Epithelial cell of prostate (primary cell): ENCODE results near the gene CTNNBL1.

Experiments used
- DNase-seq: peaks from one replicate; pipeline ENCODE4 v3.0.0-alpha.2; 2011; ENCODE audit warnings: low read depth, low spot score
- H3K27ac ChIP-seq: fragments of 450-650 bp; 2 replicates; pipeline ENCODE4 v1.5.1; 2017; ENCODE audit warnings: mild to moderate bottlenecking

CTNNBL1 gene

DNA sequence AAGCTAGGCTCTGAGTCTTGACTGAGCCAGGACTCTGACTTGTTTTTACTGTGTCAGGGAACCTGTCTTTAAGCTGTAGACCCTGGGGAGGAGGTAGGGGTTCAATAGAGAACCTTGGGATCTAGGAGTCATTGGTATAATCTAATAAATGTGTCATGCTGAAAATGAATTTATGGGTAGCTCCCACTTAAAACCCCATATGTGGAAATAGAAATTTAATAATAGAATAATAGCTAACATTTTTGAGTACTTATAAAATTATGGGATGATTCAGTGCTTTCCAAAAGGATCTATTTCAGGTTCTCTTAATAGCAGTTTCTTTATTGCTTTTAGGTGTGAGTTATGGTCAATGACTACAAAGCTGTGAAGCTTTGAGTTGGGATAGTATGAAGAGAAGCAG lies 41.7 kb downstream of the CTNNBL1 start:
- no peak overlapping the region for H3K27ac ChIP-seq
- DNase-seq: no peak

DNA sequence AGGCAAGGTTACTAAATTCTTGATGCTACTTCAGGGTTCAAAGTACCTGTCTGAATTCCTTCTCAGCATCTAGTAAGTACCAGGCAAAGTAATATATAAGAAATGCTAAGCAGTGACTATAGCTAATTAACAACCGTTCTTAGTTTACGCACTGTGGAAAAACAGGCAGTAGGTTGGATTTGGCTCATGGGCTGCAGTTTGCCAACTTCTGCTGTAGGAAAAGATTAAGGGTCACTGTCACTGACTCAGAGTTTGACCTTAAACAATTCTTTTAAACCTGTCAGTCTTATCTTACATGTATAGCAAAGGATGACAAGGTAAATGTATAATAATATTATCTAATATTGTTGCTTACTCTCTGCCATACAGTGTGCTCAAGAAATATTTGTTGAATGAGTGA lies 42.3 kb downstream of the CTNNBL1 start:
- DNase-seq: no peak
- no peak overlapping the region for H3K27ac ChIP-seq

DNA sequence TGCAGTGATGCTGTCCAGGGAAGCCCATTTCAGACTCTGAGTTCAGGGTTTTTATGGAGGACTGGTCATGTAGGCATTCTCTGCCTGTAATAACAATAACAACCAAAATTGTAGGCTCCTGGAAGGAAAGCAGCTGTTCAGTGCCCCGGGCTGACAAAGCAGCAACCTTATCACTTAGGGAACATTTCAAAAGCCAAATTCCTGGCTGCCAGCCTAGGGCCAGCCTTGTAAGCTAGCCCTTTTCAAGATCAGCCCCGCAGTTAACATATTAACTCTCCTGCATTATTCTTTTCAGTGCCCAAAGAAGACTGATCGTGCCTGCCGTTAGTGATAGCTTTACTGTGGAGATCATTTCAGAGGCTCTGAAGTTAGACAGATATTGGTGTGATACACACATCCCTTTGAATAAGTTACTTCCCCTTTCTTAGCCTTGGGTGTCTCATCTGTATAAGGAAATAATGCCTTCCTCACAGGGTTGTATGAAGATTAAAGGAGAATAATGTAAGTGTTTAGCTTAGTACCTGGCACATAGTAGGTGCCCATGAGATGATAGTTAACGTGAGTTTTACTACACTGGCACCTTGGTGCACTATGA lies 44.1 kb downstream of the CTNNBL1 start:
- no peak overlapping the region for H3K27ac ChIP-seq
- DNase-seq: no peak

DNA sequence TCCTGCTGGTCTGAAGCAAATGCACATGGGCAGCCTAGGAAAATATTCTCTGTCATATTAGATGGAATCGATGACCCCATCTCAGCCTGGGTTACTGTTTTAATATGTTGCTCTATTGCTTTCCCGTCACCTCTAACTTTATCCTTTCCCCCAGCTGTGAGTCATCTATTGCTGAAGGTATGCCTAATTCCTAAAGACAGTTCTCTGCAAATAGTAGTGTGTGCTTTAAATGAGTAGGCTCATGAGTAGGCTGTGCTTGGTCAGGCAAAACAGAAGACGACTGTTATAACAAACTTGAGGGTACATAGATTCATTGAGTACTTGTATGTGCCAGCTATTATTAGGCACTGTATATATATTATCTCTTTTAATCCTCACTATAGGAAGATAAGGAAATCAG lies 47.2 kb downstream of the CTNNBL1 start:
- DNase-seq: peak; percentile 5
- H3K27ac ChIP-seq: no peak overlapping the region

DNA sequence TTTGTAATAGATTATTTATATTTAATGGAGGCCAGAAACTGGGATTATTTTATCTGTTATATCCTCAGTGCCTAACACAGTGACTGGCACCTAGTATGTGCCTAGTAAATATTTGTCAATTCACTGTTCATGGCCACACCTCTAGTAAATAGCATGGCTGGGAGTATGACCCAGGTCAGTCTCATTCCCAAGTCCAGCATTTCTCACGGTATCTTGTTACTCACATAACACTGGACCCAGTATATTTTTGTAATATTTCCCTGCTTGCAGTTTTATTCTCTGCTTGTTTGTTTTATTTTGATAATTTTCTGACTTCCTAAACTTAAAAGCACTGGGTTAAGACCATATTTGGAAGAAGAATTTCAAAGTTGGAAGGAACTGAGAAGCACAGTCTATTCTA lies 47.7 kb downstream of the CTNNBL1 start:
- no peak overlapping the region for H3K27ac ChIP-seq
- DNase-seq: no peak

DNA sequence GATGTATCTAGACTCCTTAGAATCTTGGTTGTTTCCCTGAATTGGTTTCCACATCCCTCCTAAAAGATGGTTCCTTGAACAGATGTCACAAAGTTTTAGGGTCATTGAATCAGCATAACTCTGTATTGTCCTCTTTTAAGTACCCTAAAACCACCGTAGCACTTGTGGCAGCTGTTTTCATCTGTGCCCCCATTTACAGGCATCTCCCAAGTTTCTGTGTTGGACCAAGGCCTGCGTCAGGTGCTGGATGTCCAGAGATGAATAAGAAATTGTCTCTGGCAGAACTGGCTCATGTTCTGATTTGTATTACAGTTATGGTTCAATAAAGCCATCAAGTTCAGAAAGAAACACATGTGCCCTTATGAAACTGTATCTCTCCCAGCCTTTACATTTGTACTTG lies 48.3 kb downstream of the CTNNBL1 start:
- DNase-seq: no peak
- H3K27ac ChIP-seq: no peak overlapping the region

DNA sequence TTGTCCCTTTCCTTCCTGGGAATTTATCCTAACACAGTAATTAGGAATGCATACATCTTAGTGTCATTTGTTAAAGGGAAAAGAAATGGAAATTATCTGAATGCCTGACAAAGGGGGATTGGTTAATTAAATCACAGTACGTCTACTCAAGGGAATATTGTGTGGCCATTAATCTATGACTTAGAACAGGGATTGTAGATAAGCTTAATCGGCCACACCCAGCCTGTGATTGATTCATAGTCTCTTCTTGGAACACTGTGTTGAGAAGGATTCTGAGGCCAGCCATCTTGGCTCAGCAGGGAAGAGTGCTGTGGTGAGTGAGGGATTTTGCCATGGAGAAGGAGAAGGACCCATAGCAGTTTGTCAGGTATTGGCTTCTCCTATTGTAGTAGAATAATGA lies 50.5 kb downstream of the CTNNBL1 start:
- no peak for DNase-seq
- no peak overlapping the region for H3K27ac ChIP-seq

DNA sequence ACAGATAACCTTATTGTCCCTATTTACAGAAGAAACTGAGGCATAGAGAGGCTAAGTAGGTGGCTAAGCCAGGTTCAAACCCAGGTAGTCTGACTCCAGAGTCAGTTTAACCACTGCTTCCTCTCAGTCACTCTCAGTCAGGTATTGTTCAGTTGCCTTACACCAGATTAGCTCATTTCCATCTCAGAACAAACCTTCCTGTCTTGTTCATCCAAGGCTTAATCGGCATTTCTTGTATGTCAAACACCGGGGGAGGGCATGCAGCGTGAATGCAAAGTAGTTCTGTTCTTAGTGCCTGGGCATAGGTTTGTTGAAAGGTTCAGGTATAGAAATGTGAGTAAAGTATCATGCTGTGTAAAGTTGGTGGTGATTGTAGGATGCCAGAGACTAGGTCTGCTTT lies 51.7 kb downstream of the CTNNBL1 start:
- H3K27ac ChIP-seq: no peak overlapping the region
- no peak for DNase-seq

DNA sequence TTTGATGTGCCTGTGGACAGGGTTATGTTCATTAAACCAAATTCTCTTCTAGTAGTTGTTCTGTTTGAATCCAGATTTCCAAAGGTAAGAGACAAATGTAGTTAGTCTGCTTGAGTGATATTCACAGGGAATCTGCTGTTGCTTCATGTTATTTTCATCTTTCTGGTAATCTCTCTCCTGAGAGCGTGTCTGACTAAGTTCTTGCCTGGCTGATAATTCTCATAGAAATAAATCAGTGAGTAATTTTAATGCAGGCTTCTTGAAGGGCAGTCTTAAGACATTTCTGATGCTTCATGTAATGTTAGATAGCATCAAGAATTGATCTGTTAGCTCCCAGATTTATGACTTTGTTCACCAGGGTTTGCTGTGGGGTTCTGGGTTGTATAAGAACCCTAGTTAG lies 54.2 kb downstream of the CTNNBL1 start:
- DNase-seq: no peak
- H3K27ac ChIP-seq: no peak overlapping the region

DNA sequence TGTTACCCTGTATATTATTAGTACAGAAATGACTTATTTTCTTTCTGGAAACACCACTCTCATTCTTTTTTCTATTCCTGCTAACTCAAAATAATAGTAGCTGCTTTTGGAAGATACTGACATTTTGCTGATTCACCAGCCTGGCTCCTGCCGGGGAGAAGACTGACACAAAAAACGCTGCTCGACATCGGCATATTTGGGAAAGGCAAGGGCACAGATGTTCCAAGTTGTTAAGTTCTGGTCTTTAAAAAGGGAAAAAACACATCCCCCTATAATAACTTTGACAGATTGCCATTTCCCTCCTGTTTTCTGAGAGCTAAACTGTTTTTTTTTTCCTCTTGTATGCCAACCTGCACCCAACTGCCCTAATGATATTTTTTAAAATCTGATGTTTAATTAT lies 55.4 kb downstream of the CTNNBL1 start:
- DNase-seq: no peak
- no peak overlapping the region for H3K27ac ChIP-seq

DNA sequence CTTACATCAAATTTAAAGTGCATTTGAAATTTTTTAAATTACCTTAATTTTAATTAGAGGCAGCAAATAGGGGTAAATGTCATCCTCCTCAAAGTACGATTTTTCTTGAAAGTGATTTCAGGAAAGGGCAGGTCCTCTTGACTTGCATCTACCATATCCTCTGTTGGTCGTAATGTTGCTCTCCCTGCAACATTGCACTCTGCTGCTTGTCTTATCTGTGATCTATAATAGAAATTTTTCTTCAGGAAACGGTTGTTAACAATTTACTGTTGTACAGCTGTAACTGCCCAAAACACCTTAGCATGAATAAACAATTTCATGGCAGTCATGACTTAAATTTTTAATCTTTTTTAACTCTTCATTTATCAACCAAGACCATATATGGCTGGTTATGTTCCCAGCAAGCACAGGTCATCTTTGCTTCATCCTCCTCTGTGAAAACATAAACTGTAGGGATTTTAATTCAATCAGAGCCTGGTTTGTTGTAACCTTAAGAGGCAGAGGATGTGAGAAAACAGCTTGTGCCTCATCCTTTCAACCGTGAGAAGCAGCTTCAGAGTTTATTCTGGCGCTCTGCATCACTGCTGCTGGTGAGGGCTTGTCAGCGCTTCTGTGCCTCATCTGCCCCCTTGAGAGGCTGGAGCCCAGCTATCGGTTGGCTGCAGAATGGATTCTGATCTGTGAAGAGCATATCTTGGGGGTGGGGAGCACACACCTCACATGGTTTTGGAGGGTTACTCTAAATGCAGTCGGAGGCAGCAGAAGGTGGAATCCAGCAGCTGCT lies 56.0 kb downstream of the CTNNBL1 start:
- DNase-seq: no peak
- H3K27ac ChIP-seq: no peak overlapping the region

DNA sequence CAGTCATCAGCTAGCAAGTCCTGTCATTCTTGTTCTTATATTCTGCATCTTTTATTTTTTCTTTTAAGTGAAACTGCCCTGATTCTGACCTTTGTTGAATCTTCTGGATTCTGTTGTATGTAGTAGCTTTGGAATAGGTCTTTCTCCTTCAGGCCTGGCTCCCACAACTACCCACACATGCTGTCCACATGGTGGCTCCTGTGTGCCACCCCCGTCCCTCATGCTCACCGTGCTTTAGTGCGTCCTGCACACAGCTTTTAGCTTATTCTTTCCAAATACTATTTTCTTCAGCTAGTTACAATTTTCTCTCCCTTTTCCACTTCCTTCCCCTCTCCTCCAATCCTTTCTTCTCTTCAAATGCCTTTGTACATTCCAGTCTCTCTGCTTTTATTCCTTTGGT lies 61.8 kb downstream of the CTNNBL1 start:
- no peak overlapping the region for H3K27ac ChIP-seq
- no peak for DNase-seq

DNA sequence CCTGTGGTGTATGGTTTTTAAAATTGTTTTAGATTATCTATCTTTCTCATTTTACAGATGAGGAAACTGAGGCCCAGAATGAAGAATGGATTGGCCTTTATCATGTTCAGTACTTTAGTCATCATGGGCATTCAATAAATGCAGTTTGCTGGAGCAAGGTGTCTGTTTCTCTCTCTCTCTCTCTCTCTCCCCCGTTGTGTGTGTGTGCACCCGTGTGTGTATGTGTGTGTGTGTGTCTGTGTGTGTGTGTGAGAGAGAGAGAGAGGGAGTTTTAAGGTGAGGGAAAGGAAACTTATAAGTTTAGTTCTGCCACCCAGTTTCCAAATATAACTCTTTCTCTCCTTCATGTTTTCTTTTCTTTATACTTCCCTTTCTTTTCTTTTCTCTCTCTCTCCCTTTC lies 62.4 kb downstream of the CTNNBL1 start:
- DNase-seq: no peak

DNA sequence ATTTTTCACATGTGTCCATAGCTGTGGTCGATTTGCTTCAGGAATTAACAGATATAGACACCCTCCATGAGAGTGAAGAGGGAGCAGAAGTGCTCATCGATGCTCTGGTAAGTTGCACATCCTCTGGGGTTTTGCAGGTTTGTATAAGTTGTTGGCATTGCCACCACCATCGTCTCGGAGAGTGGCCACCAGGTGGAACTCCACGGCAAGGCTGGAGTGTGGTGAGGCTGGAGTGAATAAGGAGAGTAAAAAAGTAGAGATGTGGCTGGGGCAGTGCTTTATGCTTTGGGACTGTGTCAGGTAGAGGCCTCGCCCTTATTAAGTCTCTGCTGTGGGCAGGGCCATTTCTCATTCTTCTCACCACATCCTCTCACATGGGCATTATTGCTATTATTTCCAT lies 63.7 kb downstream of the CTNNBL1 start:
- no peak overlapping the region for H3K27ac ChIP-seq
- no peak for DNase-seq

More for the DNA sequence above, 62.4 kb downstream of the CTNNBL1 start:
- H3K27ac ChIP-seq: no peak overlapping the region

DNA sequence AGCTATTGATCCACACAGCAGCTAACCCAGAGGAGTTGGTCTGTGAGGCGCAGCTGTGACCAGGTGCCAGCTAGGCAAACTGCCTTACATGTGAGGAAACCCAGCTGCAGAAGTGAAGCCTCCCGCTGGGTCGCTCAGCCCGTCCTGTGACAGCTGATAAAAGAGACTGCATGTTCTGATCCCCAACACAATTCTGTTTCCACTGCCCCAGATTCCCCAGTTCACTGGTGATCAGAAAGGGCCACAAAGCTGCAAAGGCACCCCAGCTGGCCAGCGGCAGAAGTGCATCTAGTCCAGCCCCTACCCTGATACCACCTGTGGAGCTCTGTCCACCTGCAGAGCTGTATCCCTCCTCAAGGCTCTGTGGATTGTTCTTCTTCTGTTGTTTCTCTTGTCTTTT lies 64.5 kb downstream of the CTNNBL1 start:
- no peak for DNase-seq
- H3K27ac ChIP-seq: no peak overlapping the region

DNA sequence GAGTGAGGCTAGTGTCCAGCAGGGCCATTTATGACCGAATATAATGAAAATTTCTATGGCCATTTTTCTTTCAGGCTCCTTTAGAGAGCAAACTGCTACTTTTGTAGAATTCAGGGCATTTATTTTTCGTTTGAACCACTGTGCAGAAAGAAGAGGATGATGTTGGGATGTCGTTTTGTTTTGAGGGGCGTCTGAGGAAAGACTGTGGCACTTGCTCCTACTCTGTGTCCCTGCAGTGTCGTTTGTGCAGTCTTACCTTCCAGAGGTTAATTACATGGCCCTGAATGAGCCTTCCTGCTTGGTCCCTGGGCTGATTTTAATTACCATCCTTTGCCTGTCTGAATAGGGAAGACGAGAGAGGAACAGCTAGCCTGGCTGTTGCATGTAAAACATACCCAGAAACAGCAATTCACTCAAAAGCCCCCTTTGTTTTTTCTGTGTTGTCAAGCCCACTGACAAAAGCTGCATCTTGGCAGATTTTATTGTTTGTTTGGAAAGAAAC lies 65.3 kb downstream of the CTNNBL1 start:
- DNase-seq: no peak
- no peak overlapping the region for H3K27ac ChIP-seq

DNA sequence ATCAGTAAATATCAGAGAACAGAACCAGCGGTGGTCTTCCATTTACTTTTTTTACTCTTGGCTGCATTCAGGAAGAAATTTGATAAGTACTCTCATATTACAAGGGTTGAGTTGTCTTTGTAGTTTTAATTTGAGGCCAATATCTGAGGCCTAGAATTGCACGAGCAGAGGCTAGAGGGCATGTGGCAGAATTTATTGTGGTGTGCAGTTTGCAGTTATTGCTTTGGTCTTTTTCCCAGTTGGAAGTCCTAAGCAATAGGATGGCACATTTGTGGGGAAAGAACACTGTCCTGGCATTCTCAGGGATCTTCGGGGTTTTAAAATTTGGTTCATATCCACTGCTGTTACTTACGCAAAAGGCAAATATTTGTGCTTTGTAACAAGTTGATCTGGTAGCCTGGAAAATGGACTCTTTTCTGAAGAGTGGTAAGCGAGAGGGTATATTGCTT lies 66.0 kb downstream of the CTNNBL1 start:
- no peak for DNase-seq
- no peak overlapping the region for H3K27ac ChIP-seq

DNA sequence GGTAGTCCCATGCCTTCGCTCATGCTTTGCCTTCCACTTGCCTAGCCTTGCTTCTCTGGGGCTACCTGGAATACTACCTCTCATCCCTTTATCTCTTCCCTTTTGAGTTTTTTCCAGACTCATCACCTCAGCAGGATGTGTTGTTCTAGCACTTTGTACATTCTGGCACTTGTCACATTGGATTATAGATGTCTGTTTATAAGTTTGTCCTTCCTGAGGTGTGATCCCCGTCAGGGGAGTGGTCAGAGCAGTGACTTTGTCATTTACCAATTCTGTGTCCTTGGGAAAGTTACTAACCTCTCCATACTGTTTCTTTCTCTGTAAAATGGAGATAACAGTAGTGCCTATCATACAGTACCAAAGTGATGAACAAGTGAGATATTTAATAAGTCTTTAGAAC lies 66.5 kb downstream of the CTNNBL1 start:
- no peak overlapping the region for H3K27ac ChIP-seq
- DNase-seq: no peak

DNA sequence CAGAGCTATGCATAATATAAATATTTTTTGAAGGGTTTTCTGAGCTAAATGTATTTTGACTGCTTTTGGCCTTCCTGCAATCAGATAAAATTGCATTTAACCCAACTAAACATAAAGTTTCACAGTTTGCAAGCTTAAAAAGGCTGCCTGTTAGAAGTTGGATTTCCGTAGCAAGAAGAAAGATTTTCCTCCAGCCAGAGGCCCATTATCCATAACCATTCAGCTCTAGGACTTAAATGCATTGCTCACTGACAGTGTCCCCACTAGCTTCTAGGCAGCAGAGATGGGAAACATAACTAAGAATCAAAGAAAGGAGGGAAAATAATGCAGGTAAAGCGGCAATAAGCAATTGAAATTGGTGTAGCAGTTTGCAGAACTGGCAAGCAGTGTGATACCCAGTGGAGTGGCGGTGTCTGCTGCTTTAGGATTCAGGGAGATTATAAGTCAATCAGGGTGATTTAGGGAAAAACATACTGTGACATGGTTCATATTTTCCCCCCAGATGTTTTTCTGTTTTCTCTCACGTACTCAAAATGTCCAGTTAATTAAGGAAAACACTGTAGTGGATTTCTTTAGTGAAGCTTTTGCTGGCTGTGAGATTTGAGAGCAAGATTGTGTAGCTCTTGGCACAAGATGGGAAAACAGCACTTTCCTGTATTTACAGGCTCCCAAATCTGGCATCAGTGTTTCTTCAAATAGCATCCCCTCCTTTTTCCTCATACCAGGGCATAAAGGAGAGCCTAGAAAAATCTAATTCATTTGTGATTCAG lies 69.1 kb downstream of the CTNNBL1 start:
- H3K27ac ChIP-seq: peak overlapping the region; percentile 82
- DNase-seq: no peak

DNA sequence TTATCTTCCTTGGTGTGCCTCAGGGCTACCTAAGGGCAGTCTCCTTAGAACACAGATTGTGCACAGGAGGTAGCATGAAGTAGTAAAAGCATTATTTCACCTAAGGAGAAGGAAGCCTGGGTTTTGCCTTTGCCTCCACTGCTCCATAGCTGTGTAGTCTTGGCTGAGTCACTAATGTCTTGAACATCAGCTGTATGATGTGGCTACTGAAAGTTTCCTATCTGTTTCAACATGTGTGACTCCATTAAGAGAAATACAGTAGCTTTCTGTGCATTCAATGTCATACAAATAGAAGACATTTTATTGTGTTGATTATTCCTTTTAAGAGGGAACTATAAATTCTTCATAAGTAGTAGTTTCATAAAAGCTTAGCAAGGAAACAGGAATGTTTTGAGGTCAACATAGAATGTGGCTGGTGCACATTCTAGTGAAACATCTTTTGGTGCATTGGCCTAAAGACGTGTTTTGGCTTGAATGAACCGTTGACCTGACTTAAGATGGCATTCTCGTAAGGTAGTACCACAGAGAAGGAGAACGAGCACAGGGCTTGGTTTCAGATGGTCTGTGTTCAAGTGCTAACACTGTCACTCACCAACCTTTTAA lies 70.6 kb downstream of the CTNNBL1 start:
- H3K27ac ChIP-seq: peak overlapping the region; percentile 82
- peak; percentile 88 for DNase-seq

DNA sequence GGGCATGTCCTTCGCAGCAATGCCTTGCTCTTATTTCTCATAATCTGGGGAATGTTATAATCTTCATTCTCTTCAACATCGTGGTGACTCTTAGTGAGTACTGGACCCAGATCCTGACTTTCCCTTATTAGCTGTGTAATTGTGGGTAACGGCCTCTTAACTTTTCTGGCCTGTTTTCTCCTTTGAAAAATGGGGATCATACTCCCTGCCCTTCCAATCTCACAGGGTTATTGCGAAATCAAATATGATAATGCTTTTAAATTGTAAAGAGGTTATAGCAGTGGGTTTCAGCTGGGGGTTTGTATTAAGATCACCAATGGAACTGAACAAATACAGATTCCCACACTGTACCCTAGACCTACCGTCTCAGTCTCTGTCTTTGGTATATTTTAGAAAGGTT lies 77.1 kb downstream of the CTNNBL1 start:
- DNase-seq: no peak
- no peak overlapping the region for H3K27ac ChIP-seq
